Endothelial cell of umbilical vein (primary cell): ENCODE measurements around the gene SMAD6.

Source experiments
- EZH2 ChIP-seq: IDR thresholded peaks from 2 replicates; pipeline ENCODE4 v1.6.1; 2012; ENCODE audit warnings: borderline replicate concordance, low read depth, mild to moderate bottlenecking, moderate library complexity, low read length, inconsistent platforms; ENCODE audit not compliant: severe bottlenecking
- FOS ChIP-seq: IDR thresholded peaks from 2 replicates; pipeline ENCODE4 v1.6.1; 2011; ENCODE audit warnings: mild to moderate bottlenecking, low read length, moderate library complexity, borderline replicate concordance; ENCODE audit not compliant: insufficient read depth
- GATA2 ChIP-seq: IDR thresholded peaks from 2 replicates; pipeline ENCODE4 v1.7.0; 2011; ENCODE audit warnings: low read depth, mild to moderate bottlenecking, moderate library complexity, mixed read lengths, low read length; ENCODE audit not compliant: insufficient read length, insufficient read depth
- JUN ChIP-seq: IDR thresholded peaks from 2 replicates; pipeline ENCODE4 v1.6.1; 2011; ENCODE audit warnings: borderline replicate concordance, low read depth; ENCODE audit not compliant: insufficient read length, insufficient read depth
- MYC ChIP-seq: IDR thresholded peaks from one replicate; pipeline ENCODE4 v1.6.1; 2011; ENCODE audit warnings: mild to moderate bottlenecking, low read depth, low read length
- POLR2A ChIP-seq: IDR thresholded peaks from 2 replicates; pipeline ENCODE4 v1.6.1; 2012; ENCODE audit warnings: low read depth, mild to moderate bottlenecking, control low read depth, low read length
- POLR2AphosphoS5 ChIP-seq: IDR thresholded peaks from 2 replicates; pipeline ENCODE4 v1.6.1; 2012; ENCODE audit warnings: low read depth, mild to moderate bottlenecking, control low read depth, low read length, moderate library complexity; ENCODE audit not compliant: insufficient read depth
- TF ChIP-seq, protein P1 (sequence below), 2 donors: IDR thresholded peaks; 1 replicate in 1 of 2; 2 replicates in 1 of 2; pipeline ENCODE4 v1.5.1; 2011; ENCODE audit warnings: low read length in 2 of 2, mild to moderate bottlenecking in 2 of 2, moderate library complexity in 2 of 2, control low read depth in 1 of 2, inconsistent platforms in 1 of 2, low read depth in 1 of 2; ENCODE audit not compliant: insufficient read depth in 1 of 2; ENCODE audit errors: extremely low read depth in 1 of 2
- TF ChIP-seq, protein P2 (sequence below): IDR thresholded peaks from 2 replicates; pipeline ENCODE4 v1.6.1; 2011; ENCODE audit not compliant: insufficient read depth, insufficient read length

DNA sequence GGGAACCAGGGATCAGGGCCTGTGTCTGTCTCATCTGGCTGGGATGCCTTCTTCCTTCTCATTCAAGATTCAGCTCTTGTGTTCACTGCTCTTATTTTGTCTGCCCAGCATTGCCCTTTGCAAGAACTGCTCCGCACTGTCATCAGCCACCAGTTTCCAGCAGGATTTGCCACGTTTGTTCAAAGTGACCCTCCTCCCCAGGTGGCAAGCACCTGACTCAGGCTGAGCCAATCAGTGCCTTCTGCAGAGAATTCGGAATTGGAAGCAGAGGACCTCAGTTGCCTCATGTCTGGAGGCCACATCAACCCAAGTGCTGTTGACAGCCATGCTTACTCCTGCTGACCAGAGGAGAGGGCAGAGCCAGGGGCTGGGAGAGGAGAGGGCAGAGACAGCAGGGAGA lies 124.5 kb downstream of the SMAD6 start:
- TF ChIP-seq, protein P1, sequence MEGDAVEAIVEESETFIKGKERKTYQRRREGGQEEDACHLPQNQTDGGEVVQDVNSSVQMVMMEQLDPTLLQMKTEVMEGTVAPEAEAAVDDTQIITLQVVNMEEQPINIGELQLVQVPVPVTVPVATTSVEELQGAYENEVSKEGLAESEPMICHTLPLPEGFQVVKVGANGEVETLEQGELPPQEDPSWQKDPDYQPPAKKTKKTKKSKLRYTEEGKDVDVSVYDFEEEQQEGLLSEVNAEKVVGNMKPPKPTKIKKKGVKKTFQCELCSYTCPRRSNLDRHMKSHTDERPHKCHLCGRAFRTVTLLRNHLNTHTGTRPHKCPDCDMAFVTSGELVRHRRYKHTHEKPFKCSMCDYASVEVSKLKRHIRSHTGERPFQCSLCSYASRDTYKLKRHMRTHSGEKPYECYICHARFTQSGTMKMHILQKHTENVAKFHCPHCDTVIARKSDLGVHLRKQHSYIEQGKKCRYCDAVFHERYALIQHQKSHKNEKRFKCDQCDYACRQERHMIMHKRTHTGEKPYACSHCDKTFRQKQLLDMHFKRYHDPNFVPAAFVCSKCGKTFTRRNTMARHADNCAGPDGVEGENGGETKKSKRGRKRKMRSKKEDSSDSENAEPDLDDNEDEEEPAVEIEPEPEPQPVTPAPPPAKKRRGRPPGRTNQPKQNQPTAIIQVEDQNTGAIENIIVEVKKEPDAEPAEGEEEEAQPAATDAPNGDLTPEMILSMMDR (IDR thresholded peaks at IDR 0.05; ENCODE audit: extremely low read depth in 1 of 2, insufficient read depth in 1 of 2, low read depth in 1 of 2, low read length in 2 of 2) = no peak
- TF ChIP-seq, protein P2, sequence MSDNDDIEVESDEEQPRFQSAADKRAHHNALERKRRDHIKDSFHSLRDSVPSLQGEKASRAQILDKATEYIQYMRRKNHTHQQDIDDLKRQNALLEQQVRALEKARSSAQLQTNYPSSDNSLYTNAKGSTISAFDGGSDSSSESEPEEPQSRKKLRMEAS = no peak
- TF ChIP-seq POLR2AphosphoS5 (no peak), POLR2A (no peak), EZH2 (no peak), JUN (no peak), FOS (no peak), GATA2 (no peak), MYC (no peak)
